Measurements from ENCODE around the gene MRPL48. TPM values are rescaled to one million over a fixed set of nuclear protein-coding genes. Genes with fewer than 3 reads are reported as not detected.

The MRPL48 gene
- total RNA-seq = 25.8 and 43.1 TPM in 2 replicates

GRCh38 chr11:73787643-73788558 lies at the start of gene MRPL48:
MRPL48 (plus strand) TSS chr11:73787874; CDS start chr11:73787972, 98 bp downstream.

GRCh38 chr11:73760679-73761402 lies 26.8 kb upstream of the MRPL48 start, which contains the start of gene RAB6A:
RAB6A (minus strand) TSS chr11:73761074; CDS start chr11:73760635, 439 bp downstream.

GRCh38 chr11:73876424-73877310 lies 89.0 kb downstream of the MRPL48 start, which contains the start of the genes COA4 and PAAF1:
COA4 (minus strand) TSS chr11:73876846; CDS start chr11:73873378, 3,468 bp downstream.
PAAF1 (plus strand) TSS chr11:73876999; CDS start chr11:73877022, 23 bp downstream.

Other genes starting within 250 kb of the MRPL48 start
- gene FAM168A, start 189.8 kb upstream of the MRPL48 start, total RNA-seq = 7.7 and 8.0 TPM in 2 replicates
- gene PLEKHB1, start 141.3 kb upstream of the MRPL48 start, total RNA-seq = 1.2 TPM in 1 of 2 replicates, not detected in the other
- 272 and 364 TPM in 2 replicates for gene RAB6A, start 26.8 kb upstream of the MRPL48 start, total RNA-seq
- 103 and 107 TPM in 2 replicates for gene COA4, start 89.0 kb downstream of the MRPL48 start, total RNA-seq
- gene PAAF1, start 89.1 kb downstream of the MRPL48 start, total RNA-seq = 8.7 and 11.5 TPM in 2 replicates
- gene DNAJB13, start 163.2 kb downstream of the MRPL48 start, total RNA-seq = under 0.01 and 0.24 TPM in 2 replicates
- gene UCP2, start 195.0 kb downstream of the MRPL48 start, total RNA-seq = 4.3 TPM in 1 of 2 replicates, not detected in the other
- gene UCP3, start 221.2 kb downstream of the MRPL48 start, total RNA-seq = not detected in 2 replicates